Colonic mucosa (tissue), 4 donors: ENCODE results near the gene OPA3. TPM values are rescaled to one million over a fixed set of nuclear protein-coding genes. Genes with fewer than 3 reads are reported as not detected.

Source experiments
- DNase-seq: peaks from one replicate; pipeline ENCODE4 v3.0.0-alpha.2; 2020
- H3K27ac ChIP-seq: fragments of 200-600 bp; one replicate; pipeline ENCODE4 v1.8.0; 2021
- H3K27me3 ChIP-seq: fragments of 200-600 bp; one replicate; pipeline ENCODE4 v1.8.0; 2021
- H3K36me3 ChIP-seq: fragments of 200-600 bp; one replicate; pipeline ENCODE4 v1.8.0; 2021
- H3K4me1 ChIP-seq: fragments of 200-600 bp; one replicate; pipeline ENCODE4 v1.8.0; 2021; ENCODE audit warnings: mild to moderate bottlenecking
- H3K4me3 ChIP-seq: fragments of 200-600 bp; one replicate; pipeline ENCODE4 v1.8.0; 2021
- H3K9ac ChIP-seq, 2 donors: one replicate each; pipeline ENCODE4 v1.7.0; 2013; ENCODE audit warnings: control low read depth in 2 of 2, low read depth in 2 of 2, low read length in 2 of 2
- H3K9me3 ChIP-seq: fragments of 200-600 bp; one replicate; pipeline ENCODE4 v1.8.0; 2021
- CTCF ChIP-seq: fragments of 200-600 bp; IDR thresholded peaks from one replicate; pipeline ENCODE4 v1.8.0; 2022; ENCODE audit warnings: antibody characterized with exemption, mild to moderate bottlenecking
- intact Hi-C: fragments of 100-400 bp; cut with DNase I; formaldehyde crosslinking; loops from one replicate; pipeline ENCODE4 v1.14.1; 2022
- total RNA-seq, 2 donors: library from RNA; stranded (reverse); fragmentation: NEBNext Ultra II Directional in 1 of 2; extraction: Animal tissue kit (Norgen Biotek cat#: 25700) in 1 of 2; gene quantifications; one replicate each; pipeline ENCODE4 v1.2.1, GENCODE V29; 2021
- donor health status: healthy.
- donor health status: DM: no; HTN: no; CAD: no.
- donor health status: DM: no; HTN: no; CAD: no.

OPA3 gene
- total RNA-seq, 2 donors from 2014 or later, result 12.4 to 14.8 TPM

- no peak for TF ChIP-seq CTCF
- Histone ChIP-seq H3K4me3 (no peak overlapping the region), H3K36me3 (peaks cover 6% of the 10 kb centered on the region), H3K27me3 (no peaks in the 10 kb centered on the region), H3K9me3 (no peaks in the 10 kb centered on the region), H3K27ac (peak overlapping the region; percentile 55), H3K4me1 (peaks cover 33% of the 10 kb centered on the region), H3K9ac (no peak overlapping the region)
- intact Hi-C loops, result no loop called here
- DNase-seq, result no peak
Observed at GRCh38 chr19:45518469-45518826, 66.2 kb downstream of the OPA3 start.

- peak overlapping the region in 1 of 2 donors; percentile 28 for H3K9ac ChIP-seq
- no peak for TF ChIP-seq CTCF
- H3K4me1 ChIP-seq, result peaks cover 39% of the 10 kb centered on the region
- H3K4me3 ChIP-seq, result no peak overlapping the region
- peak overlapping the region; percentile 55 for H3K27ac ChIP-seq
- no peaks in the 10 kb centered on the region for H3K9me3 ChIP-seq
- no peaks in the 10 kb centered on the region for H3K27me3 ChIP-seq
- intact Hi-C loops, result no loop called here
- peaks cover 6% of the 10 kb centered on the region for H3K36me3 ChIP-seq
- no peak for DNase-seq
Observed at GRCh38 chr19:45517641-45518468, 66.7 kb downstream of the OPA3 start.

- Histone ChIP-seq H3K4me1 (peaks cover 45% of the 10 kb centered on the region), H3K4me3 (no peak overlapping the region), H3K27ac (no peak overlapping the region), H3K9ac (peak overlapping the region in 1 of 2 donors; percentile 28), H3K36me3 (peaks cover 6% of the 10 kb centered on the region), H3K27me3 (no peaks in the 10 kb centered on the region), H3K9me3 (no peaks in the 10 kb centered on the region)
- TF ChIP-seq CTCF, result no peak
- intact Hi-C loops, result no loop called here
- DNase-seq, result no peak
Observed at GRCh38 chr19:45517238-45517637, 67.4 kb downstream of the OPA3 start.

GRCh38 chr19:45515807-45516401 is 68.7 kb downstream of the OPA3 start:
- Histone ChIP-seq H3K9me3 (no peaks in the 10 kb centered on the region), H3K36me3 (peaks cover 6% of the 10 kb centered on the region), H3K27me3 (no peaks in the 10 kb centered on the region), H3K4me1 (peaks cover 47% of the 10 kb centered on the region), H3K27ac (peak overlapping the region; percentile 85), H3K9ac (peak overlapping the region; percentile 58 to 71), H3K4me3 (no peak overlapping the region)
- intact Hi-C loops, result no loop called here
- peak; percentile 76 for DNase-seq
- no peak for TF ChIP-seq CTCF

- Histone ChIP-seq H3K9me3 (no peaks in the 10 kb centered on the region), H3K4me3 (no peak overlapping the region), H3K36me3 (peaks cover 6% of the 10 kb centered on the region), H3K9ac (peak overlapping the region; percentile 46 to 71), H3K27ac (peak overlapping the region; percentile 85), H3K27me3 (no peaks in the 10 kb centered on the region), H3K4me1 (peaks cover 52% of the 10 kb centered on the region)
- peak; percentile 71 for DNase-seq
- no peak for TF ChIP-seq CTCF
- intact Hi-C loops, result no loop called here
Observed at GRCh38 chr19:45515081-45515624, 69.4 kb downstream of the OPA3 start.
